Endothelial cell of hepatic sinusoid (primary cell): Measurements from ENCODE around the gene INPP5F.
"Not testable (repeated sequence)": the region's sequence is repeated elsewhere in the genome, so short reads cannot be mapped to it uniquely, and the experiment has no call there.

Experiments
- in situ Hi-C: cut with HindIII; loops from 2 replicates; pipeline ENCODE4 v1.10.0; 2017; ENCODE audit warnings: low sequenced_read_pairs

The INPP5F gene

GRCh38 chr10:119858063-119858462, 132.2 kb downstream of the INPP5F start:
- in situ Hi-C loops, result no loop called here

DNA sequence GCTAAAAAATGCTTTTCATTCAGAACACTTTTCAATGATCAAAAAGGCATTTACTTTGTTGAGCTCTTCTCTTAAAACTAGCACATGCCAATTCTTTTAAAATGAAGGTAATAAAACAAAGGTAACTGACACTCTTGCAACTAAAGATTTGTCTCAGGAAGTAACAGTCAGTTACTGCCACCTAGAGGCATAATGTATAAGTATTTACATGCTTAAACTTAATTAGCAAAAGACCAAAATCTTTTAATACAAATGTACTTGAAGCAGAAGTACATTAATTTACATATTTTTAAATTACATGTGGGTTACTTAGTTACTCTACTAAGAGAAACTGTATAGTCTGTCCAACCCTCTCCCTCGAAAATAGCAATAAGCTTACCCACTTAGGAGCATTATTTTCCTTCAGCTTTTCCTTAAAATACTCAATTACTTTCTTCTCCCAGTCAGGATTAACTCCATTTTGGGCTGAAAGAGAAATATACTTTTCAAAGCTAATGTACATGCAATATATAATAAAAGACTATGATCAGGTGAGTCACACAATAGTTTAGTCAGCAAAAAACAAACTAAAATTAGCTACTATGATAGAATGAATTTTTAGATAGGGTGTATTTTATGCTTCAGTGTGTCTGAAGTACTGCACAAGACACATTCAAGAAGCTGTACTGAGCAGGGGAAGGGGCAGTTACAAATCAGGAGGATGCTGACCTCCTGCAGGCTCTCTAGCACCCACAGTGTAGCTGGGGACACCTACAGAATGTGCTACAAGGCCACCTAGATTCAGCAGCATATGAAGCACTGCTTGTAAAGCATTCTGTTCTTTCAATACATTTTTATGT, 133.8 kb downstream of the INPP5F start:
- in situ Hi-C loops, result no loop called here

GRCh38 chr10:119860866-119861607, 135.2 kb downstream of the INPP5F start:
- in situ Hi-C loops, result no loop called here

- in situ Hi-C loops, result no loop called here
Observed at GRCh38 chr10:119862524-119862923, 136.7 kb downstream of the INPP5F start.

GRCh38 chr10:119863951-119864565, 138.2 kb downstream of the INPP5F start:
- in situ Hi-C loops, result no loop called here

DNA sequence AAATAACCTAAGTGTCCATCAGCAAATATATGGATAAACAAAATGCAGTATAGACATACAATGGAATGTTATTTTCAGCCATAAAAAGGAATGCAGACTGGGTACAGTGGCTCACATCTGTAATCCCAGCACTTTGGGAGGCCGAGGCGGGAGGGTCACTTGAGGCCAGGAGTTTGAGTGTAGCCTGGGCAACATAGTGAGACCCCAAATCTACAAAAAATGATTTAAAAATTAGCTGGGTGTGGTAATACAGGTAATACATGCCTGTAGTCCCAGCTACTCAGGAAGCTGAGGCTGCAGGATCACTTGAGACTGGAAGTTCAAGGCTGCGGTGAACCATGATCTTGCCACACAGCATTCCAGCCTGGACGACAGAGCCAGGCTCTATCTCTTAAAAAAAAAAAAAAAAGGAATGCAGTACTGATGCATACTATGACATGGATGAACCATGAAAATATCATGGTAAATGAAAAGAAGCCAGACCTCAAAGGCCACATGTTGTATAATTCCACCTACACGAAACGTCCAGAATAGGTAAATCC, 139.9 kb downstream of the INPP5F start:
- in situ Hi-C loops, result no loop called here

DNA sequence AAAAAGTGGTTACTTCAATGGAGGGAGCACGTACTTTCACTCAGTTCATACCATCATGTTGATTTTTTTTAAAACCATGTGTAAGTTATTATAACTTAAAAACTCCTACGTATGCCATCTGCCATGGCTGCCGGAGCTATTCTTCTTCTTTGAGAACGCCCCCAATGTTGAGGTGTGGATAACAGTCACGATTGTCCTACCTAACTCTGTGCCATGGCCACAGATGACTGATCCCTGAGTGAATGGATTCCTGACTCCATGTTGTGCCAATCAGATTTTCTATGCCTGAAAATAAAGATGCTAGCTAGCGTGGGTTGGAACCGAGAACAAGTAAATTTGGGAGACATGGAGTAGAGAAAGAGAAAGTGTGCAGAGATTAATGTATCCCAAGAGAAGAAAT, 141.5 kb downstream of the INPP5F start:
- in situ Hi-C loops, result no loop called here

GRCh38 chr10:119869398-119869797, 143.5 kb downstream of the INPP5F start:
- in situ Hi-C loops, result not testable (repeated sequence)

DNA sequence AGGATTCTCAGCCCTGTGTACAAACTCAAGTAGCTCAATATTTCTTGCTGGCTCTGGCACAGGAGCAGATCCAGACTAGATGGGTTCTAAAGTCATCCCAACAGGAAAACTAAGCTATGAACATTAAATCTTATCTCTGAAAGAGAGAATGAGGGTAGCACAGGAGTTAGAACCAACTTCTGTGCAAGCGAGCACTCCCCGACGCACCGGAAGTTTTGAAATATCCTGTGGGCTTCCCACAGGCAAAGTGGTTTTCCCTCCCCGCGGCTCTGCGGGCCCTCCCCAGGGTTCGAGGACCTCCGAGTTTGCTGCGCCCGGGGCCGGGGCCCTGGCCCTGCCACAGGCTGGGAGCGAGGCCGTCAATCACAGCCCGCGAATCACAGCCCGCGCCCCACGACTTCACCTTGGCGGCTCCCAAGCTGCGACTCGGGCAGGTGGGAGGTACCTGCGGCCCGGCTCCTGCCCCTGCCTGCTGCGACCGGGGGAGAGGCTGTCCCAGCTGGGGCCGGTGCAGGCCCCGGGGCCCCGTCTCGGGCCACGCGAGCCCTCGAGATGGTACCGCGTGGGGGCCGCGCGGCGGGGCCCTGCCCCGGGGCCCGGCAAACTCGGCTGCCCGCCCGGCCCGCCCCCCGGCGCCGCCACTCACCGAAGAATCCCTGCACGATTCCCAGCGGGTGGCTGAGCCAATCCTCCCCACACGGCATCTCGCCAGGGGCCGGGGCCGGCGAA, 146.2 kb downstream of the INPP5F start:
- in situ Hi-C loops, result no loop called here

- in situ Hi-C loops, result no loop called here
Observed at GRCh38 chr10:119872610-119872859, 146.7 kb downstream of the INPP5F start, which contains the start of gene MCMBP. MCMBP (minus strand) TSS chr10:119872843; CDS start chr10:119872584, 259 bp downstream.

DNA sequence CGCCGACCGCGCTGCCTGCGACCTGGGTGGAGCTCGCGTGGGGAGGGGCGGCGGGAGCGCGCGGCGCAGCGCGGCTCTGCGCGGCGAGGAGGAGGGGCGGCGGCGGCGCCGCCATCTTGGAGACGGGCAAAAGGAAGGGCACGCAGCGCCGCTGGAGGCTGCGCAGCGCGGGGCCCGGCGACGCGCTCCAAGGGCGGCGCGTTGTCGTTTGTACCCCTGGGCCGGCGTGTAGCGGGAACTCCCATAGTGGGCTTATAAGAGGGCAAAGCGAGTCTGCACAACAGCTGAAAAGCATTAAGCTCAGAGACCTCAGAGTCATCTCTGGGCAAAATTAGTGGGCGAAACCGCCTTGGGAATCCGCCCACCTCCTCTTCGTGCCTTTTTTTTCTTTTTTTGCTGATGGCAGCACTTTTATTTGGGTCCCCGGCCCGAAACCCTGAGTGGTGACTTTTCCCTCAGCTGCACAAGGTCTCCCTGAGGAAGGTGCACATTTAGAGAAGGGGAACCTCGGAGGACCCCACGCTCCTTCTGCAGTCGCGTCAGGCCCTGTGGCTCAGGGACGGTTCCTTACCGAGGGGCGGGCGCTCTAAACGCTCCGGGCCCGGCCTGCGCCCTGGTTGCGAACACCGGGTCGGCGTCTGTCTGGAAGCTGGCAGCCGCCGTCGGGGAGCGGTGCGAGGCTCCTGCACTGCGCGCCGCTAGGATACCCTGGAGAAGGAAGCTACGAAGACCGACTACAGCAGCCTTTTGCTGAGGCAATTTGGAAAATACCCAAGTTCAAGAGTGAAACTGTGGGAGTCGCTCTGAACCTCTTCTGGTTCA, 147.2 kb downstream of the INPP5F start:
- in situ Hi-C loops, result no loop called here

GRCh38 chr10:119878524-119878923, 152.7 kb downstream of the INPP5F start:
- in situ Hi-C loops, result no loop called here
